Epidermal melanocyte (primary cell): ENCODE measurements around the gene RPL10A.
"Not testable (repeated sequence)": the region's sequence is repeated elsewhere in the genome, so short reads cannot be mapped to it uniquely, and the experiment has no call there.

ENCODE experiments used
- DNase-seq: peaks from one replicate; pipeline ENCODE4 v3.0.0; 2011; ENCODE audit warnings: low spot score; ENCODE audit not compliant: insufficient read length

RPL10A gene

DNA sequence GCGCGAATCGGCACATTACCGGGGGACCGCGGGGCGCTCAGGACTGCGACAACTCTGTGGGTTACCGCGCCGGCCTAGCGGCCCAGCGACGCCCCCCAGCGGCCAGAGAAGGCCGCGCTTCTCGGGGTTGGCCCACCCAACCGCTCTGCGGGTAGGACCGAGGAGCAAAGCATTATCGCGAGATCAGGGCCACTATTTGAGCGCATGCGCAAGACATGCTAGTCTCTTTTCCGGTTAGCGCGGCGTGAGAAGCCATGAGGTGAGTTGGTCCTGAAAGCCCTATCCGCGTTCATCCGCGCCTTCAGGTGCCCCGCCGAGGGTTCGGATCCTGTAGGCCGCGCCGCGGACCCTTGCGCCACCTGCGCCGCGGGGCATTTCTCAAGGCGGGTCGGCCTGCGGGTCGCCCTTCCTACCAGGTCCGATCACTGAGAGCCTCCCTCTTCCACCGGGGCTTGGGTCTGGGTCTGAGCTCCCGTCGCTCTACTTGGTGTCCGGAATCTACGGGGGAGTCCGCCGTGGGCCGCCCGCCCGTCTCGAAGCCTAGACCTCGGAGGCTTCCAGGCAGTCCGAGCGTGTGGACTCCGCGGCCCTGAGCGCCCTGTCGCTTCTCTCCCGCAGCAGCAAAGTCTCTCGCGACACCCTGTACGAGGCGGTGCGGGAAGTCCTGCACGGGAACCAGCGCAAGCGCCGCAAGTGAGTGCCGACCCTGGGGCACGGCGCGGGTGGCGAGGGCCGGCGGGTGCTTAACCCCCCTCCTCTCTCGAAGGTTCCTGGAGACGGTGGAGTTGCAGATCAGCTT, at the start of gene RPL10A:
Gene RPL10A (plus strand): TSS at position 221 of the 799 bp plus-strand sequence. CDS start 34 bp downstream, at position 255.
- DNase-seq, result peak; percentile 80

- no peak for DNase-seq
Observed at GRCh38 chr6:35419417-35419816, 48.8 kb upstream of the RPL10A start.

- DNase-seq, result no peak
Observed at GRCh38 chr6:35419961-35420360, 48.2 kb upstream of the RPL10A start.

DNA sequence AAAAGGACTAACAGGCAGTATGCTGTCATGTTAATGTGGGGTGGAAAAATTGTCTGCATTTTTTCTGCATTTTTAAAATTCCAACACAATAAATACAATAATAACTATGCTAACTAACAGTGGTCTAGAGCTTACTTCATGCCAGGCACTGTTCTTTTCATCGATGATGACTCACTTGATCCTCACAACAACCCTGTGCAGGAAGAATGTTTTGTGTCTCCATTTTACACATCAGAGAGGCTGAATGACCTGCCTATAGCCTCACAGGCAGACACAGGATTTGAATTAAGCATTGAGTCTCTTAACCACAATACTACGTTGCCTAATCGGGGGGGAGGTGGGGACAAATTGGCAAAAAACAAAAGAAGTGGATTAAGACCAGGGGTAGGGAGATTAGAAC, 42.9 kb upstream of the RPL10A start:
- peak; percentile 46 for DNase-seq

GRCh38 chr6:35426074-35426473, 42.1 kb upstream of the RPL10A start:
- DNase-seq, result no peak

- no peak for DNase-seq
Observed at GRCh38 chr6:35427435-35427834, 40.8 kb upstream of the RPL10A start.

GRCh38 chr6:35427851-35428321, 40.3 kb upstream of the RPL10A start:
- DNase-seq, result no peak

- no peak for DNase-seq
Observed at GRCh38 chr6:35428421-35429149, 39.6 kb upstream of the RPL10A start.

DNA sequence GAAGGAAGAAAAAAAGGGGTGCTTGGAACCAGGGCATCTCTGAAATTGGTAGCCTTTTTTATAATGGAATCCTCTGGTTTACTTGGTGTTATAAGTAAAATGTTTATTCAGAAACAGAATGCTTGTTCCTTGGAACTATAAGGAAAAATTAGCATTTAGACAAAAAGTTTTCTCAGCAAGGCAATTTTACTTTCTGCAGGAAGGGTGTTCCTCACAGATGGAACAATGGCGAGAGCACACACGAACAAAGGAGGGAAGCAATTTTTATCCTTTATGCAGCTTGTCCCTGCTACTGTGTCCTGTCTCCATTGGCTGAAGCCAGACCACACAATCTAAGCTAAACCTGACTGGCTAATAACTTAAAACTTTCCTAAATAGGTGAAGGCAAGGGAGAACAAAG, 38.7 kb upstream of the RPL10A start:
- DNase-seq, result no peak

DNA sequence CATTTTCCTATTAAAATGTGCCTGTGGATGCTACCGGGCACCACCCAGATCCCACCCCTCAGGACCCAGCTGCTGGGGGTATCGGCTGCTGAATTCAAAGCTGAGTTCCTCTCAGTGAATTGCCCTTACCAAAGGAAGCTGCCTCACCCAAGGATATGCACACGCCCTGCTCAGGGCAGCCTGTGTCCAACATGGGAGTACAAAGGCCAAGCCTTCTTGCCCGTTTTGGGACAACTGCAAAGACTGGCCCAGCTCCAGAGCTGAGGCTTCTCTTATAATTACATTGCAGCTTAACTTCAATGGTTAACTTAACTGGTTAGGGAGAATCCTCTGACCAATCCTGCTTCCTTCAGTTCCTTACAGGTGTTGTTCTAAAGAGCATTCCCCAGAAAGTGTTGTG, 35.9 kb upstream of the RPL10A start:
- no peak for DNase-seq

GRCh38 chr6:35432702-35433101, 35.5 kb upstream of the RPL10A start:
- not testable (repeated sequence) for DNase-seq

- DNase-seq, result no peak
Observed at GRCh38 chr6:35435074-35435837, 32.9 kb upstream of the RPL10A start.

DNA sequence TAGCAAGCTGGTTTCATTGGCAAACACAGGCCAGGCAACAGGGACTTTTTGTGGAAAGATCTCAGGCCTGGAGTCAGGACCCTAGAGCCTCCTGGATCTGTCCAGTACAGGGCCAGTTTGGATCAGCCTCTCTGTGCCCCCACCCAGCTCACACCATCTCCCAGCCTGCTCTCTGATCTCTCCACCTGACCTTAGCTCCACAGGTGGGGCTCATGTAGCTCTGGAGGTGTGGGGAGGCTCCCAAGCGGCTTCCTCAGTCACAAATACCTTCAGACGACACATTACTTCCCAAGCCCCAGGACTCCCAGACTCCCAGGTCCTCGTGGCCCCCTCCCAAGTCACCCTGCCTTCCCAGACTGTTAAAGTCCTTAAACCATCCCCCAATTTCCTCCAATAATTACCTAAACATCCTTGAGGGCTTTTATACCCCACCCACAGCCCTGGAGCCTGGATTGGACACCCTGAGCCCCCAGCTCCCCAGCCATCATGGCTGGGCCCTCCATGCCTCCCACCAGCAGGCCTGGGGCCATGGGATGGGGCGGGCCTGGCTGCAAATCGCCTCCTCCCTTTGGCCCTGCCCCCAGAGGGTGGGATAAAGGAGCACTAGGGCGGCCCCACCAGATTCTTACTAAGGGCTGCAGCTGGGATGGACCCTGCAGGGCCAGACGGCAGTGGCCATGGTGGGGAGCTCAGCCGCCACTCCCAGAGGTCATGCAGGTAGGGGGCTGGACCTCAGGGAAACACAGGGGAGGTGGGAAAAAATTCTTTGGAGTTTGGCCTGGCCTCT, 31.9 kb upstream of the RPL10A start:
- DNase-seq, result no peak

DNA sequence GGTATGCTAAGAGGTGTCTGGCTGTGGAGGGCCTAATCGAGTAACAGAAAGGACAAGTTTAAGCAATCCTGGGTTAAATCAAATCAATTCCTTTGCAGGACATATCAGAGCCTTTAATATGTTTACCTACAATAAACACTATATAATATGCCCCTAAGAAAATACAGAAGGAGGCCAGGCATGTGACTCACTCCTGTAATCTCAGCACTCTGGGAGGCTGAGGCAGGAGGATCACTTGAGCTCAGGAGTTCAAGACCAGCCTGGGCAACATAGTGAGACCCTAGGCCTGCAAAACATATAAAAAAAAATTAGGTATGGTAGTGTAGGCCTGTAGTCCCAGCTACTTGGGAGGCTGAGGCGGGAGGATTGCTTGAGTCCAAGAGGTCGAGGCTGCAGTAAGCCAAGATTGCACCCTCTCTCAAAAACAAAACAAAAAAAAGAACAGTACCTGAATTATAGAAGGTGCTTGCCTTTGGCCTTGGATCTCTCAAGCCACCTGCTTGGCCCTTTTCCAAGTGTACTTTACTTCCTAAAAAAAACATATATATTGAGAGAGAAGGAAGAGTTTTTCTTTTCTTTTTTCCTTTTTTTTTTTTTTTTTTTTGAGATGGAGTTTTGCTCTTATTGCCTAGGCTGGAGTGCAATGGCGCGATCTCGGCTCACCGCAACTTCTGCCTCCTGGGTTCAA, 29.7 kb upstream of the RPL10A start:
- DNase-seq, result not testable (repeated sequence)

DNA sequence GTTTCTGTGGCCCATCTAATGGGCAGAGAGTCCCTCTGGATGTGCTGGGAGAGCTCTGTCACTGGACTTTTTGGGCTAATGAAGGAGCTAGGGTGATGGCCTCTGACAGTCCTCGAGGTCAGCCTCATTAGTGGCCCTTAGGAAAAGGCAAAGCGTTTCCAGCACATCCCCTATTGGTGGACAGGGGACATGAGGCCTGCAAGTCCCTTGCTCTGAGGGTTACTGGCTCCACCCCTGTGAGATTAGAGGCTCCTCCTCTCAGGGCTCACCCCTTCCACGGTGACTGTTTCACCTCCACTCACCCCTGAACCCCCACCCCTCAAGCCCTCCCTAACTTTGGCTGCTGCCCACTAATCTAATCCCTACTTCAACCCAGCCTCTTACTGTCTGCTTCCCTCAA, 28.9 kb upstream of the RPL10A start:
- no peak for DNase-seq

DNA sequence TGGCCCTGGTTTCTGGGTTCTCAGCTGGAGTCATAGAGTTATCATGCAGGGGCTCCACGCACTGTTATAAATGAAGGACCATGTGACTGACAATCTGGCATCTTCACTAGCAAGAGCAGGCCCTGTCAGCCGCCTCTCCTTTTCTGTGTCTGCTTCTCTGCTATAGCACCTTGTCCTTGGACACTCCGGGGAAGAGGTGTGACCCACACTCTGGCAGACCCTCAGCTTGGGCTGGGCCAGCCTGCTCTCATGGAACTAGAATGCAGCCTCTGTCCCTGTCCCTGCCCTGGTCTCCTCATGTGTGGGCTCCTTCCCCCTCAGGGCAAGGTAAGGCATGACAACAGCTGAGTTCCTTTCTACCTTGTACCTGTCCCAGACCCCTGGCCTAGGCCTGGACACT, 27.0 kb upstream of the RPL10A start:
- no peak for DNase-seq

DNA sequence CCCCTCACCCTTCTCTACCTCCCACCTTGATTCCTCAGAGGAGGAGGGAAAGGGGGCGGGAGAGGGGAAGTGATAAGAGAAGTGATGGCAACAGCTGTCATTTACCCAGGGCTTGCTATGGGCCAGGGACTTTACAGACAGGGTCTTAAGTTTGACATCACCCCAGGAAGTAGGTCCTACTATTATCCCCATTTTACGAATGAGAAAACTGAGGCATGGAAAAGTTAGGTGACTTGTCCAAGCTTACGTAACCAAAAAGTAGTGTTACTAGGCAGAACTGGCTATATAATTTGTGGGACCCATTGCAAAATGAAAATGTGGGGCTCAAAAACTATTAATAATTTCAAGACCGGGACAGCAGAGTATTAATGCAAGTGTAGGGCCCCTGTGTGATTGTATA, 26.6 kb upstream of the RPL10A start:
- DNase-seq, result no peak

DNA sequence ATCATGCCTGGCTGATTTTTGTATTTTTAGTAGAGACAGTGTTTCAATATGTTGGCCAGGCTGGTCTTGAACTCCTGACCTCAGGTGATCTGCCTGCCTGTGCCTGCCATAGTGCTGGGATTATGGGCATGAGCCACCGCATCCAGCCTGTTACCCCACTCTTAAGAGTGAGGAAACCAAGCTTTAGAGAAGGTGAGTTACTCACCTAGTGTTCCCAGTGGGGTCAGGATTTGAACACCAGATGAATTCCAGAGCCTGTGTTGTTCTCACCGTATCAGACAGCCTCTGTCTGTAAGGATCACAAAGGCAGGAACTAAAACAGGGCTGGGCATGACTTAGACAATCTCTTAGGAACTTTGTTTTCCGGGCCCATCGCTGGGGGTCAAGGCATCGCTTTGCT, 25.5 kb upstream of the RPL10A start:
- DNase-seq, result no peak

DNA sequence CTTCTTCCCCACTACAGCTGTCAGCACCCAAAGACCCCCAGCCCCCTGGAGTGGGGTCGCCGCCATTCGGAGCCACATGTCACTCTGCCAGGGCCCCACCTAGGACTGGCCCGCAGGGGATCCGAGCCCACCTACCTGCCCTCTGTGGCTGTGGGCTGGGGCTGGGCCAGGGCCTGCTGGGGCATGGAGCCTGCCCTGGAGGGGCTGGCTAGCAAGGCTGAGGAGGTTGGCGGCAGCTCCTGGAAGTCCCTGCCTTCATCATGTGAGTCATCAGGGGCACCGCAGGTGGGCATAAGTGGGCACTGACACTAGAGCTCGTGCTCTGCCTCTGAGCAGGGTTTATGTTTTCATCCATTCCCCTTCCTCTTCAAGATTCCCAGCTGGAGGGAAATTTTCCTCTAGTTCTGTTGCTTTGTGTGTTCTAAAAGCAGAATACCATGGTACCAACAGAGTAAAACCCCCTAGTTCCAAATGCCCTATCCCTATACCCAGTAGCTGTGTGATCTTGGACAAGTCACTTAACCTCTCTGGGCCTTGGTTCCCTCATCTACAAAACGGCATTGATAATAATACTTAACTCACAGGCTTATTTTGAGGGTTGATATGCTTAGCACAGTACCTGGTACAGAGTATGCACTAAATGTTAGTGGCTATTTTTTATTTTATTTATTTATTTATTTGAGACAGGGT, 24.7 kb upstream of the RPL10A start:
- no peak for DNase-seq

DNA sequence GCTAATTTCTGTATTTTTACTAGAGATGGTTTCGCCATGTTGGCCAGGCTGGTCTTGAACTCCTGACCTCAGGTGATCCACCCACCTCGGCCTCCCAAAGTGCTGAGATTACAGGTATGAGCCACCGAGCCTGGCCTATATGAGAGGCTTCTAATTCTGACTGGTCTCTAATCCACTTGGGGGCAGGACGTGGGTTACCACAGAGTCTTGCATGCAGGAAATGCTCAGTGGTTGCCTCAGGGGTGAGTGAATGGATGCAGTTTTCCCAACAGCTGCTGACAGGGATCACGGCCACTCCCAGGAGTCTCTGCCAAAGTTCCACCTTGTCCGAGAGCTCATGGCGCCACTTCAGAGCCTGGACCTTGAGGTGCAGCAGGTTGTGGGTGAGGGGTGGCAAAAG, 22.5 kb upstream of the RPL10A start:
- DNase-seq, result no peak
